AG09309 (cell line): Measurements from ENCODE around the gene CPPED1.

ENCODE experiments used
- DNase-seq: peaks from one replicate; pipeline ENCODE4 v3.0.0-alpha.2; 2010; ENCODE audit warnings: low read depth
- H3K4me3 ChIP-seq: 2 replicates; pipeline ENCODE4 v1.5.1; 2011; ENCODE audit warnings: mild to moderate bottlenecking, low read depth, low read length, moderate library complexity; ENCODE audit not compliant: control insufficient read depth
- CTCF ChIP-seq: IDR thresholded peaks from 2 replicates; pipeline ENCODE4 v1.5.1; 2011; ENCODE audit warnings: mild to moderate bottlenecking, low read depth, low read length, inconsistent platforms; ENCODE audit not compliant: insufficient read depth, control insufficient read depth; ENCODE audit errors: missing control alignments

The CPPED1 gene

DNA sequence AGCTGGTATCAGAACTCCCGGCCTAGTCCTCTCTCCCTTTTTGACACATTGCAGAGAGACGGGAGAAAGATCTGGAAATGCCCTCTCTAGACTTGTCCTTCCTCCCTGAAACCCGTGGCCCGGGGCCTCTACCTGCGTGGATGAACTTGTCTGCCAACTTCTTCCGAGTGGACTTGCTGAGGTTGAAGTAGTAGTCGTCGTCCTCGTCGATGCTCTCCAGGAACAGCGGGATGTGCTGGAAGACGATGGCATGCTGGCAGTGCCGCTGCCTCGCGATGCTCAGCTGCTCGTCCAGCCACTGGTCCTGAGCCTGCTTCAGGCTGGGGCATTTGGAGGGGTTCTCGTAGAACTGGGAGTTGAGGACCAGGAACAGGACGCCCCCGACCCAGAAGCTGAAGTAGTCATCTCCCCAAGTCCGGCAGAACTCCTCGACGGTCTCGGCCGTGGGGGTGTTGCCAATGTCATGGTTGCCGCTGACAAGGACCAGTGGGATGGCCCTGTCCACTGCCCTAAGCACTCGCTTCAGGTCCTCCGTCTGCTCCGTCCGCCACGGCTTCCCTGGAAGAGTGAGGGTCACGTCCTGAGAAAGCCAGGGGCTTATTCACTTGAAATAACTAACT is 99.1 kb downstream of the CPPED1 start:
- no peak for DNase-seq
- H3K4me3 ChIP-seq, result no peak overlapping the region
- TF ChIP-seq CTCF, result no peak

GRCh38 chr16:12703935-12704334 is 99.8 kb downstream of the CPPED1 start:
- DNase-seq, result no peak
- TF ChIP-seq CTCF, result no peak

DNA sequence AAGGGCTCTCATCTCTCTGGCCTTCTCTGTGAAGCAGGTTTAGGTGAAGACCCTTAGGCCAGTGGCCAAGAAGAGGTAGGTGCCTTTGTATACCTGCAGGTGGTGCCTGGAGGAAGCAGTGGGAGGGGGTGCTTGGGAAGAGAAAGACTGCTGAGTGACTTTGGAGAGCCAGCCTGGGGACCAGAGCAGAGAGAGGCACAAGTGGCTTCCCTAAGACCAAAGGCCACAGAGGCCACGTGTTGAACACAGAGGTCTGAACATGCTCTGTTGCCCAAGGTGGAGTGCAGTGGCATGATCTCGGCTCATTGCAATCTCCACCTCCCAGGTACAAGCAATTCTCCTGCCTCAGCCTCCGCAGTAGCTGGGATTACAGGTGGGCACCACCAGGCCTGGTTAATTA is 103.5 kb downstream of the CPPED1 start:
- DNase-seq, result no peak
- H3K4me3 ChIP-seq, result no peak overlapping the region
- TF ChIP-seq CTCF, result no peak

More at GRCh38 chr16:12703935-12704334, 99.8 kb downstream of the CPPED1 start:
- no peak overlapping the region for H3K4me3 ChIP-seq

DNA sequence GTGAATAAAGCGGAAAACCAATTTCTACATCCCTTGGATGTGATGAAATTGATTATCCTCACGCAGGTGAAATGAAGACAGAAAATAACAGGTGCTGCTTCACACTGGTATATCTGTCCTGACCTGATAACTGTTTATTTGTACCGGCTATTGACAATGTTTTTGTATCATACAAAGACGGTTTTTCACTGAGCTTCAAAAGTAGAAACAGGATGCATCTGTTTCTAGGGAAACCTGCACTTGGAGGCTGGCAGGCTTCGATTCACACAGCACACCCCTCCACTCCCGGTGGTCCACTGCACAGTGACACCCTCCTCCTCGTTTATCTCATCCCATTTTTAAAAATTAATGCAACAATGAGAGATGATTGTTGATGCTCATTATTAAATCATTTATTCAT is 104.5 kb downstream of the CPPED1 start:
- H3K4me3 ChIP-seq, result no peak overlapping the region
- no peak for TF ChIP-seq CTCF
- no peak for DNase-seq

DNA sequence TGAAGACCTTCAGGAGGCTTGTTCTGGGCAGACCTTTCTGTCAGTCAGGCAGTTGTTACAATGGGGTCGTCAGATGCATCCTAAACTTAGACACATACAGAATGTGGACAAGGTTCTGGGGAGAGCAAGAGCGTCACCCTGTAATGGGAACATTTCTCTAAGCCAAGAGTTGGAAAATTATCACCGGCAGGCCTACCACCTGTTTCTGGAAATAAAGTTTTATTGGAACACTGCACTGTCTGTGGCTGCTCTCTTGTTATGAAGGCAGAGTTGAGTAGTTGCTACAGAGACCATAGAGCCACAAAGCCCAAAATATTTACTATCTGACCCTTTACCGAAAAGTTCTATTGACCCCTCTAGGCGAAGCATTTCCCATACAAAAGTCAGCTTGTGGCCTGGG is 106.2 kb downstream of the CPPED1 start:
- no peak overlapping the region for H3K4me3 ChIP-seq
- TF ChIP-seq CTCF, result no peak
- no peak for DNase-seq

- H3K4me3 ChIP-seq, result no peak overlapping the region
- no peak for DNase-seq
Observed at GRCh38 chr16:12695454-12695853, 108.2 kb downstream of the CPPED1 start.

More at GRCh38 chr16:12695454-12695853, 108.2 kb downstream of the CPPED1 start:
- no peak for TF ChIP-seq CTCF
